K562 (cell line): ENCODE measurements around the gene ZNF473. TPM values are rescaled to one million over a fixed set of nuclear protein-coding genes. Genes with fewer than 3 reads are reported as not detected.

Source experiments
- BCOR ChIP-seq: fragments of 450-650 bp; IDR thresholded peaks from 2 replicates; pipeline ENCODE4 v1.6.1; 2016
- CTBP1 ChIP-seq: fragments of 450-650 bp; IDR thresholded peaks from 2 replicates; pipeline ENCODE4 v1.6.1; 2016; ENCODE audit warnings: borderline replicate concordance
- GTF2F1 ChIP-seq: IDR thresholded peaks from 2 replicates; pipeline ENCODE4 v1.6.1; 2011; ENCODE audit warnings: low read depth, low read length, improper control_type of control experiment
- HDAC2 ChIP-seq: fragments of 450-650 bp; IDR thresholded peaks from 2 replicates; pipeline ENCODE4 v1.6.1; 2016; ENCODE audit warnings: mild to moderate bottlenecking
- HNRNPL ChIP-seq: fragments of 200-400 bp; formaldehyde crosslinking; IDR thresholded peaks from 2 replicates; pipeline ENCODE4 v1.6.1; 2017; ENCODE audit warnings: low read depth, mild to moderate bottlenecking, low read length
- HNRNPUL1 ChIP-seq: fragments of 200-400 bp; formaldehyde crosslinking; IDR thresholded peaks from 2 replicates; pipeline ENCODE4 v1.6.1; 2017; ENCODE audit warnings: low read length
- JUNB ChIP-seq: fragments of 450-650 bp; formaldehyde crosslinking; conservative IDR thresholded peaks from 2 replicates; pipeline ENCODE4 v1.4.0; 2020; ENCODE audit warnings: mild to moderate bottlenecking
- NR2C1 ChIP-seq, 2 experiments: fragments of 450-650 bp; IDR thresholded peaks; 2 replicates each; pipeline ENCODE4 v1.6.1; 2017; ENCODE audit warnings: mild to moderate bottlenecking in 2 of 2, antibody characterized with exemption in 1 of 2, inconsistent platforms in 1 of 2, missing compliant biosample characterization in 1 of 2, missing genetic modification characterization in 1 of 2
- NR2F6 ChIP-seq: fragments of 450-650 bp; formaldehyde crosslinking; IDR thresholded peaks from 2 replicates; pipeline ENCODE4 v1.4.0; 2020; ENCODE audit warnings: mild to moderate bottlenecking
- PTBP1 ChIP-seq: fragments of 200-400 bp; formaldehyde crosslinking; IDR thresholded peaks from 2 replicates; pipeline ENCODE4 v1.6.1; 2017; ENCODE audit warnings: low read depth, low read length
- RB1 ChIP-seq: fragments of 450-650 bp; IDR thresholded peaks from 2 replicates; pipeline ENCODE4 v1.6.1; 2017; ENCODE audit warnings: low read depth, mild to moderate bottlenecking
- SIN3A ChIP-seq, 2 experiments: fragments of 150-350 bp in 1 of 2; IDR thresholded peaks; 2 replicates each; pipeline ENCODE4 v1.6.1; 2011 to 2016; ENCODE audit warnings: borderline replicate concordance in 2 of 2, low read depth in 2 of 2, low read length in 2 of 2, mild to moderate bottlenecking in 2 of 2, moderate library complexity in 2 of 2; ENCODE audit not compliant: control insufficient read depth in 1 of 2
- SOX6 ChIP-seq: fragments of 450-650 bp; IDR thresholded peaks from 2 replicates; pipeline ENCODE4 v1.6.1; 2014; ENCODE audit warnings: mild to moderate bottlenecking
- ZNF282 ChIP-seq: sonication (generic); formaldehyde crosslinking; IDR thresholded peaks from 2 replicates; pipeline ENCODE4 v1.8.1; 2023; ENCODE audit warnings: missing genetic modification reagents
- ZNF354B ChIP-seq: fragments of 250-450 bp; sonication (Bioruptor Pico); IDR thresholded peaks from 2 replicates; pipeline ENCODE4 v1.4.0; 2020
- polyA plus RNA-seq, 8 experiments: library from polyadenylated mRNA; depleted of rRNA in 4 of 8; stranded (reverse) in 5 of 8; unstranded in 3 of 8; fragments of >200 nt; fragmentation: Nextera tagmentation in 2 of 8; fragmentation: Illumina TruSeq in 1 of 8; extraction: Ambion mirVana in 2 of 8; extraction: Trizol in 1 of 8; gene quantifications; 2 replicates each; pipeline versions ENCODE4 v1.2.1 to v1.2.3, GENCODE V29; 2011 to 2014; ENCODE audit warnings: inconsistent platforms in 1 of 8, missing spikeins in 1 of 8
- total RNA-seq, 7 experiments: library from RNA; depleted of rRNA in 6 of 7; stranded (reverse); fragments of >200 nt in 6 of 7; fragmentation: Illumina TruSeq in 2 of 7; extraction: Trizol in 2 of 7; gene quantifications; 2 replicates each; pipeline versions ENCODE4 v1.2.1 to v1.2.3, GENCODE V29; 2011 to 2021; ENCODE audit warnings: low replicate concordance in 1 of 7
- TF ChIP-seq, protein P1 (sequence below), 2 experiments: fragments of 450-650 bp in 1 of 2; sonication (generic) in 1 of 2; formaldehyde crosslinking in 1 of 2; IDR thresholded peaks in 1 of 2; conservative IDR thresholded peaks in 1 of 2; 2 replicates each; pipeline versions ENCODE4 v1.6.1 to v1.8.1; 2016 to 2023; ENCODE audit warnings: mild to moderate bottlenecking in 2 of 2, moderate library complexity in 2 of 2, inconsistent platforms in 1 of 2, missing genetic modification reagents in 1 of 2
- TF ChIP-seq, protein P2 (sequence below): fragments of 450-650 bp; IDR thresholded peaks from 2 replicates; pipeline ENCODE4 v1.6.1; 2016; ENCODE audit warnings: mild to moderate bottlenecking
- TF ChIP-seq, protein P3 (sequence below): IDR thresholded peaks from 2 replicates; pipeline ENCODE4 v1.6.1; 2011; ENCODE audit not compliant: insufficient read length; ENCODE audit errors: extremely low read depth
- TF ChIP-seq, protein P4 (sequence below): sonication (generic); formaldehyde crosslinking; IDR thresholded peaks from 2 replicates; pipeline ENCODE4 v1.8.0; 2022; ENCODE audit warnings: mild to moderate bottlenecking, missing genetic modification reagents
- TF ChIP-seq, protein P5 (sequence below): fragments of 450-650 bp; IDR thresholded peaks from 2 replicates; pipeline ENCODE4 v1.6.1; 2016; ENCODE audit warnings: borderline replicate concordance

Gene ZNF473
- total and polyA plus RNA-seq, 9 of the 15 experiments (the other 6 are each of a cell fraction or from before 2014, with no cell fraction given), result 8.2 to 34.0 (median 28.5) TPM

DNA sequence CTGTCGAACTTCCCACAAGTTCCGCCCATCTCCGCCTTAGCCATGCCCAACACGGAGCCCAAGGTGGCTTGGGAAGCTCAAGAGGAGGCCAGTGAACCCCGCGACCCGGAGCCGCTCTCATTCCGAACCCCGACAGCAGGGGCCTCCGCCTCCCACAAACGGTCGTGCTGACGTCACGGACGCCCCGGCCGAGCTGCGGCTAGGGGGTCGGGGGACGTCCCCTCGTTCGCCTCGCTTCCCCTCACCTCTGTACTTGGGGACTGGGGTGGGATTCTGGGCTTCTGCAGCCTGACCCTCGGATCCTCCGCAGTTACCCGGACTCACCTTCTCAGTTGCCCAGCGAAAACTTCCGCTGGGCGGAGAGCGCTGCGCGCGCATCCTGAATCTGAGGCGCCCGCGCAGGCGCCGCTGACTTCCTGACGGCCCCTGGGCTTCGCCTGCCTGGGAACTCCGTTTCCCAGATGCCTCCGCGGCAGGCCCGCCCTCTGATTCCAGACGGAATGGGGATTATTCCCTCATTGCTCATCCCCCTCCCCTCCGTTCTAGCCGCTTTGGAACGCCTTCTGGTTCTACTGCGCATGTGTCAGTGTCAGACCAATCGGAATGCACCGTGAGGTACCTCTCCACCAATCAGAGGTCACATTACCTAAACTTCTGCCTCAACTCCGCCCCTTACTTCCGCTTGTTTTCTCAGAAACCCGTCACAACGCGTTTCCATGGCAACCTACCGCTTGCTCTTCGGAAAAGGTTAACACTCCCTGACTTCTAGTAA is 597 bp upstream of the ZNF473 start, which contains the start of gene VRK3 (continued):
- TF ChIP-seq, protein P1, sequence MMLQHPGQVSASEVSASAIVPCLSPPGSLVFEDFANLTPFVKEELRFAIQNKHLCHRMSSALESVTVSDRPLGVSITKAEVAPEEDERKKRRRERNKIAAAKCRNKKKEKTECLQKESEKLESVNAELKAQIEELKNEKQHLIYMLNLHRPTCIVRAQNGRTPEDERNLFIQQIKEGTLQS (IDR thresholded peaks at IDR 0.05), result peak; percentile 78
- TF ChIP-seq, protein P1 (CRISPR knock-in tag; conservative IDR thresholded peaks at IDR 0.05), result no peak
- TF ChIP-seq SIN3A (IDR thresholded peaks at IDR 0.05; ENCODE audit: borderline replicate concordance in 2 of 2, control insufficient read depth in 1 of 2, low read depth in 2 of 2, low read length in 2 of 2) (peak in 1 of 2 experiments; percentile 35; a peak in 2 of 4 replicates), BCOR (no peak), JUNB (no peak), HDAC2 (peak; percentile 62; the same call in 1 of the 2 replicates), NR2F6 (CRISPR knock-in tag) (no peak), GTF2F1 (no peak; the same call in 1 of the 2 replicates), ZNF354B (CRISPR knock-in tag) (no peak), PTBP1 (no peak), RB1 (peak; percentile 81; the same call in 1 of the 2 replicates), HNRNPL (no peak), SOX6 (no peak; the same call in 1 of the 2 replicates), CTBP1 (no peak; the same call in none of the 2 replicates), ZNF282 (no peak), HNRNPUL1 (no peak), NR2C1 (IDR thresholded peaks at IDR 0.05) (peak; percentile 48), NR2C1 (tag; IDR thresholded peaks at IDR 0.05) (peak; percentile 70)
- TF ChIP-seq, protein P2, sequence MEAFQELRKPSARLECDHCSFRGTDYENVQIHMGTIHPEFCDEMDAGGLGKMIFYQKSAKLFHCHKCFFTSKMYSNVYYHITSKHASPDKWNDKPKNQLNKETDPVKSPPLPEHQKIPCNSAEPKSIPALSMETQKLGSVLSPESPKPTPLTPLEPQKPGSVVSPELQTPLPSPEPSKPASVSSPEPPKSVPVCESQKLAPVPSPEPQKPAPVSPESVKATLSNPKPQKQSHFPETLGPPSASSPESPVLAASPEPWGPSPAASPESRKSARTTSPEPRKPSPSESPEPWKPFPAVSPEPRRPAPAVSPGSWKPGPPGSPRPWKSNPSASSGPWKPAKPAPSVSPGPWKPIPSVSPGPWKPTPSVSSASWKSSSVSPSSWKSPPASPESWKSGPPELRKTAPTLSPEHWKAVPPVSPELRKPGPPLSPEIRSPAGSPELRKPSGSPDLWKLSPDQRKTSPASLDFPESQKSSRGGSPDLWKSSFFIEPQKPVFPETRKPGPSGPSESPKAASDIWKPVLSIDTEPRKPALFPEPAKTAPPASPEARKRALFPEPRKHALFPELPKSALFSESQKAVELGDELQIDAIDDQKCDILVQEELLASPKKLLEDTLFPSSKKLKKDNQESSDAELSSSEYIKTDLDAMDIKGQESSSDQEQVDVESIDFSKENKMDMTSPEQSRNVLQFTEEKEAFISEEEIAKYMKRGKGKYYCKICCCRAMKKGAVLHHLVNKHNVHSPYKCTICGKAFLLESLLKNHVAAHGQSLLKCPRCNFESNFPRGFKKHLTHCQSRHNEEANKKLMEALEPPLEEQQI, result no peak
- TF ChIP-seq, protein P3, sequence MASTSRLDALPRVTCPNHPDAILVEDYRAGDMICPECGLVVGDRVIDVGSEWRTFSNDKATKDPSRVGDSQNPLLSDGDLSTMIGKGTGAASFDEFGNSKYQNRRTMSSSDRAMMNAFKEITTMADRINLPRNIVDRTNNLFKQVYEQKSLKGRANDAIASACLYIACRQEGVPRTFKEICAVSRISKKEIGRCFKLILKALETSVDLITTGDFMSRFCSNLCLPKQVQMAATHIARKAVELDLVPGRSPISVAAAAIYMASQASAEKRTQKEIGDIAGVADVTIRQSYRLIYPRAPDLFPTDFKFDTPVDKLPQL, result no peak
- TF ChIP-seq, protein P4, sequence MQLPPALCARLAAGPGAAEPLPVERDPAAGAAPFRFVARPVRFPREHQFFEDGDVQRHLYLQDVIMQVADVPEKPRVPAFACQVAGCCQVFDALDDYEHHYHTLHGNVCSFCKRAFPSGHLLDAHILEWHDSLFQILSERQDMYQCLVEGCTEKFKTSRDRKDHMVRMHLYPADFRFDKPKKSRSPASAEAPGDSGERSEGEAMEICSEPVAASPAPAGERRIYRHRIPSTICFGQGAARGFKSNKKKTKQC, result 0 out of 2 replicates have a peak, but pooled peaks have one; percentile 36
- TF ChIP-seq, protein P5, sequence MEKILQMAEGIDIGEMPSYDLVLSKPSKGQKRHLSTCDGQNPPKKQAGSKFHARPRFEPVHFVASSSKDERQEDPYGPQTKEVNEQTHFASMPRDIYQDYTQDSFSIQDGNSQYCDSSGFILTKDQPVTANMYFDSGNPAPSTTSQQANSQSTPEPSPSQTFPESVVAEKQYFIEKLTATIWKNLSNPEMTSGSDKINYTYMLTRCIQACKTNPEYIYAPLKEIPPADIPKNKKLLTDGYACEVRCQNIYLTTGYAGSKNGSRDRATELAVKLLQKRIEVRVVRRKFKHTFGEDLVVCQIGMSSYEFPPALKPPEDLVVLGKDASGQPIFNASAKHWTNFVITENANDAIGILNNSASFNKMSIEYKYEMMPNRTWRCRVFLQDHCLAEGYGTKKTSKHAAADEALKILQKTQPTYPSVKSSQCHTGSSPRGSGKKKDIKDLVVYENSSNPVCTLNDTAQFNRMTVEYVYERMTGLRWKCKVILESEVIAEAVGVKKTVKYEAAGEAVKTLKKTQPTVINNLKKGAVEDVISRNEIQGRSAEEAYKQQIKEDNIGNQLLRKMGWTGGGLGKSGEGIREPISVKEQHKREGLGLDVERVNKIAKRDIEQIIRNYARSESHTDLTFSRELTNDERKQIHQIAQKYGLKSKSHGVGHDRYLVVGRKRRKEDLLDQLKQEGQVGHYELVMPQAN, result peak; percentile 86
